ENCODE data around the gene LOXL1.
"Not testable (repeated sequence)": the region's sequence is repeated elsewhere in the genome, so short reads cannot be mapped to it uniquely, and the experiment has no call there.

The LOXL1 gene

DNA sequence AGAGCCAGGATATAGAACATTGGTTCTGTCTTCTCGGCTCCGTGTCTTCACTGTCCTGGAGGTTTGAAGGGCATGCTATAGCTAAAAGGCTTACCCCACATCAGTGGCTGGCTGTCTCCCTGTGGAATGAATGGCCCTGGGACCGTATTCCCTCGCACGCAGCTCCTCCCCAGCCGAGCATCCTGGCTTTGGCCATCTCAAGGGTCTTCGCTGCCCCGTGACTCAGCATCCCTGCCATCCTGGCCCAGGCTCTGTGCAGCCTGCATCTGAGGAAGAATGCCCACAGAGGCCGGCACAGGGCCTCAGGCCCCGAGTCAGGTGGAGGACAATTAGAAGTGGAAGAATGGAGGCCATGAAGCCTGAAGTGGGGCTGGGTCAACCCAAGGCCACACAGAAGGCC lies 11.0 kb downstream of the LOXL1 start:
- no peaks in the 10 kb centered on the region for H3K9me3 ChIP-seq (ENCODE audit: control insufficient read depth, insufficient read depth, low read length)
- H3K9ac ChIP-seq (ENCODE audit: low read depth, low read length): no peak overlapping the region
- H3K4me3 ChIP-seq (ENCODE audit: low read depth, low read length): no peak overlapping the region
- H3K27me3 ChIP-seq (ENCODE audit: control insufficient read depth, insufficient read depth, low read length): no peaks in the 10 kb centered on the region
- H3K36me3 ChIP-seq (ENCODE audit: control insufficient read depth, insufficient read depth, low read length): no peaks in the 10 kb centered on the region
- no peaks in the 10 kb centered on the region for H3K4me1 ChIP-seq (ENCODE audit: control insufficient read depth, insufficient read depth, low read length)

DNA sequence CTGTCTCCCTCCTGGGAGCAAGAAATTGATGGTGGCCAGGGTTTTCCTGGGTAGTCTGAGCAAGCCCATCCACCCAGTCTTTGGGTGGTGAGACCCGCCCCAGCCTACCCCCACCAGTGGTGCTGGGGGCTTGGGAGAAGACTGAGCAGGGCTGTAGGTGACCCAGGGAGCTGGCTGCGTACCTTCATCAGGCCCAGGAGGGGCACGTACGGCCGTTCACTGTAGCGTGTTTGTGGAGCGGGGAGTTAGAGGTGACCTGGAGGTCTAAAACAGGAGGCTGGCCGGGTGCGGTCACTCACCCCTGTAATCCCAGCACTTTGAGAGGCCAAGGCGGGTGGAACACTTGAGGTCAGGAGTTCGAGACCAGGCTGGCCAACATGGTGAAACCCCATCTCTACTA lies 11.5 kb downstream of the LOXL1 start:
- H3K4me1 ChIP-seq (ENCODE audit: control insufficient read depth, insufficient read depth, low read length): no peaks in the 10 kb centered on the region

DNA sequence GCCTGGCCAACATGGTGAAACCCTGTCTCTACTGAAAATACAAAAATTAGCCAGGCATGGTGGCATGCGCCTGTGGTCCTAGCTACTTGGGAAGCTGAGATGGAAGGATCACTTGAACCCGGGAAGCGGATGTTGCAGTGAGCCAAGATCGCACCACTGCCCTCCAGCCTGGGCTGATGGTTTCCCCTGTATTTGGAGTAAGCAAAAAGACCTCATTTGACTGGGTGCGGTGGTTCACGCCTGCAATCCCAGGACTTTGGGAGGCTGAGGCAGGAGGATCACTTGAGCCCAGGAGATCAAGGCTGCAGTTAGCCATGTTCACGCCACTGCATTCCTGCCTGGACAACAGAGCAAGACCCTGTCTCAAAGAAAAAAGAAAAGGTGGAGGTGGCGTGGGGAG lies 12.3 kb downstream of the LOXL1 start:
- H3K4me1 ChIP-seq (ENCODE audit: control insufficient read depth, insufficient read depth, low read length); H3K9ac ChIP-seq (ENCODE audit: low read depth, low read length); H3K9me3 ChIP-seq (ENCODE audit: control insufficient read depth, insufficient read depth, low read length); H3K4me3 ChIP-seq (ENCODE audit: low read depth, low read length); H3K27me3 ChIP-seq (ENCODE audit: control insufficient read depth, insufficient read depth, low read length); H3K36me3 ChIP-seq (ENCODE audit: control insufficient read depth, insufficient read depth, low read length): not testable (repeated sequence)

More for the DNA sequence above, 11.5 kb downstream of the LOXL1 start:
- Histone ChIP-seq H3K36me3 (ENCODE audit: control insufficient read depth, insufficient read depth, low read length) (no peaks in the 10 kb centered on the region), H3K4me3 (ENCODE audit: low read depth, low read length) (no peak overlapping the region), H3K9ac (ENCODE audit: low read depth, low read length) (no peak overlapping the region), H3K9me3 (ENCODE audit: control insufficient read depth, insufficient read depth, low read length) (no peaks in the 10 kb centered on the region), H3K27me3 (ENCODE audit: control insufficient read depth, insufficient read depth, low read length) (no peaks in the 10 kb centered on the region)

DNA sequence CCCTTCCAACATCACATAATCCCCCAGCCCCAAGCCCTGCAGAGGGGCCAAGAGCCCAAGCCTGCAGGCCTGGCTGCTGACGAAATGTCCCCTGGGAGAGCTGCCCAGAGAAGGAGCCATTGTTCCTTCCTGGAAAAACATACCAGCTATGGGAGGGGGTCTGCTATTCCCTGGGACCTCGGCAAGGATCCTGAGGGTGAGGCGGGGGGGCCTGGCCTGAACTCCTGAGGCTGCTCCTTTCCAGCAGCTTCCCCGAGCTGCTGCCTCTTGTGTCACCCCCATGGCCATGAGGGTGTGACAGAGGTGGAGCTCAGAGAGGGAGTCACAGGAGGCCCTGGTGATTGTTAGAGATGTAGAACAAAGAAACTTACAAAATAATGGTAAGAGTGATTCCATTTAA lies 12.9 kb downstream of the LOXL1 start:
- no peak overlapping the region for H3K9ac ChIP-seq (ENCODE audit: low read depth, low read length)
- no peaks in the 10 kb centered on the region for H3K36me3 ChIP-seq (ENCODE audit: control insufficient read depth, insufficient read depth, low read length)
- no peaks in the 10 kb centered on the region for H3K27me3 ChIP-seq (ENCODE audit: control insufficient read depth, insufficient read depth, low read length)
- no peak overlapping the region for H3K4me3 ChIP-seq (ENCODE audit: low read depth, low read length)
- no peaks in the 10 kb centered on the region for H3K4me1 ChIP-seq (ENCODE audit: control insufficient read depth, insufficient read depth, low read length)
- H3K9me3 ChIP-seq (ENCODE audit: control insufficient read depth, insufficient read depth, low read length): no peaks in the 10 kb centered on the region

DNA sequence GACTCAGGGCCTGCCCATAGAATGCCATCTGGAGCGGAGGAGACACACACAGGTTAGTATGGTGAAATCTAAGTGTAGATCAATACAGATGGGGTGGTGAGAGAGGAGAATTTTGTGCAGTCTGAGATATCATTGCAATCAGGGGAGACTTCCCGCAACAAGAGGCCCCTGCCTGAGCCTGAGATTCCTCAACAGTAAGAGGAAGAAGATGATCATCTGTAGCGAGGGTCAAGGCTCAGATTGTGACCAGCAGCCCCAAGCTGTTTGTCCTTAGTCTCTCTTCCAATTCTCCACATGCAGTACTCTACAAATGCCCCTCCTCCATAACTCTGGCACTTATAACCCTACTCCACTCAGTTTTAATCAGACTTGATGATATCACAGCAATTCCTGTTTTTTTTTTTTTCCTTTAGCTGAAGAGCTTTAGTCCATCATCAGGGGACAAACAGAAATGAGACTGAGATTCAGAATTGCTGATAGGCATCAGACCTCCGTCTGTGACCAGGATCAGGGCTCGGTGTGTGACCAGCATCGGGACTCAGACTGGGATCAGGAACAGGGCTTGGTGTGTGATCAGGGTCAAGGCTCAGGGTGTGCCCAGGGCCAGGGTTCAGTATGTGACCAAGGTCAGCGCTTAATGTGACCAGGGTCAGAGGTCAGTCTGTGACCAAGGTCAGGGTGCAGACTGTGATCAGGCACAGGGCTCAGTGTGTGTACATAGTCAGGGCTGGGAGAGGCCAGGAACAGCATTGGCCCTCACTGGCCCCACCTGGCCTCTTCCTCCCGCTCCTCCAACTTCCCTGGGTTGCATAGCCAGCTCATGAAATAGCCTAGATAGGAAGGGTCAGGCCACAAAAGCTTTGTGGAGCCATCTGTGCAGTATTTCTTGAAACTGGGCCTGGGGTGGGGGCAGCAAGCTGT lies 14.1 kb downstream of the LOXL1 start:
- Histone ChIP-seq H3K4me3 (ENCODE audit: low read depth, low read length) (no peak overlapping the region), H3K27me3 (ENCODE audit: control insufficient read depth, insufficient read depth, low read length) (no peaks in the 10 kb centered on the region), H3K9me3 (ENCODE audit: control insufficient read depth, insufficient read depth, low read length) (no peaks in the 10 kb centered on the region), H3K4me1 (ENCODE audit: control insufficient read depth, insufficient read depth, low read length) (no peaks in the 10 kb centered on the region), H3K9ac (ENCODE audit: low read depth, low read length) (no peak overlapping the region), H3K36me3 (ENCODE audit: control insufficient read depth, insufficient read depth, low read length) (no peaks in the 10 kb centered on the region)

DNA sequence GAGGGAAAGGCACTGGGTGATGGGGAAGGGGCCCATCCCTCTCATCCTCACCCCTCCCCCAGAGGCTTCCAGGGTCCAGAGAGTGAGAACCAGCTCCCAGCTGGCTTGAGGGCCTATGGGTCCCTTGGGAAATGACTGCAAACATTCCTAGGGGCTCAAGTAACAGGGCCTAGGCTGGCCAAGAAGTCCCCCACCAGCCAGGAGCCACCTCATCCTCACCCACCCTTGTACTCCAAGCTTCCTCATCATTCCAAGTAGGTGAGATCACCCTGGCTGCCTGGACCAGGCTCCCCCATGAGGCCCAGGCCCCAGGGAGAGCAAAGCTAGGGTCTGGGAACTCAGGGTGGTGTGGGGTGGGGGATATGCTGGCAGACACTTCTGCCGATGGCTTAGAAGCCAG lies 14.8 kb downstream of the LOXL1 start:
- Histone ChIP-seq H3K9ac (ENCODE audit: low read depth, low read length) (no peak overlapping the region), H3K9me3 (ENCODE audit: control insufficient read depth, insufficient read depth, low read length) (no peaks in the 10 kb centered on the region), H3K27me3 (ENCODE audit: control insufficient read depth, insufficient read depth, low read length) (no peaks in the 10 kb centered on the region), H3K4me1 (ENCODE audit: control insufficient read depth, insufficient read depth, low read length) (no peaks in the 10 kb centered on the region), H3K4me3 (ENCODE audit: low read depth, low read length) (no peak overlapping the region), H3K36me3 (ENCODE audit: control insufficient read depth, insufficient read depth, low read length) (no peaks in the 10 kb centered on the region)

DNA sequence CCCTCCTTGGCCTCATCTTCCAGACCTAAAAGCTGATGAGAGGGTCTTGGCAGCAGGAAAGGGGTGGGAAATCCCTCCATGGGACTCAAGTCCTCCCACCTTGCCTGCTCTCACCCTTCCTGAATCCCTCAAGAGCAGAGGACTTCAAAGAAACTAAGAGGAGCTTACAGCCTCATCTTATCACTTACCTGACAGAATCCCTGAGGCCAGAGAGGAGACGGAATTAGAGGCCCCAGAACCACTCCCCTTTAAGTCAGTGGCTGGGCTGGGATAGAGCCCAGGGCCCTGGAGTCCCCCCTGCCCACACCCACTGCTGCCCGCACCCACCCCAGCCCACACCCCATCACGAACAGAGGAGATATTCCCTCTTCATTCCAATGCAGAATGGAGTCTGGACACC lies 15.2 kb downstream of the LOXL1 start:
- H3K36me3 ChIP-seq (ENCODE audit: control insufficient read depth, insufficient read depth, low read length): no peaks in the 10 kb centered on the region
- H3K9ac ChIP-seq (ENCODE audit: low read depth, low read length): no peak overlapping the region
- no peak overlapping the region for H3K4me3 ChIP-seq (ENCODE audit: low read depth, low read length)
- no peaks in the 10 kb centered on the region for H3K27me3 ChIP-seq (ENCODE audit: control insufficient read depth, insufficient read depth, low read length)
- no peaks in the 10 kb centered on the region for H3K9me3 ChIP-seq (ENCODE audit: control insufficient read depth, insufficient read depth, low read length)
- no peaks in the 10 kb centered on the region for H3K4me1 ChIP-seq (ENCODE audit: control insufficient read depth, insufficient read depth, low read length)

DNA sequence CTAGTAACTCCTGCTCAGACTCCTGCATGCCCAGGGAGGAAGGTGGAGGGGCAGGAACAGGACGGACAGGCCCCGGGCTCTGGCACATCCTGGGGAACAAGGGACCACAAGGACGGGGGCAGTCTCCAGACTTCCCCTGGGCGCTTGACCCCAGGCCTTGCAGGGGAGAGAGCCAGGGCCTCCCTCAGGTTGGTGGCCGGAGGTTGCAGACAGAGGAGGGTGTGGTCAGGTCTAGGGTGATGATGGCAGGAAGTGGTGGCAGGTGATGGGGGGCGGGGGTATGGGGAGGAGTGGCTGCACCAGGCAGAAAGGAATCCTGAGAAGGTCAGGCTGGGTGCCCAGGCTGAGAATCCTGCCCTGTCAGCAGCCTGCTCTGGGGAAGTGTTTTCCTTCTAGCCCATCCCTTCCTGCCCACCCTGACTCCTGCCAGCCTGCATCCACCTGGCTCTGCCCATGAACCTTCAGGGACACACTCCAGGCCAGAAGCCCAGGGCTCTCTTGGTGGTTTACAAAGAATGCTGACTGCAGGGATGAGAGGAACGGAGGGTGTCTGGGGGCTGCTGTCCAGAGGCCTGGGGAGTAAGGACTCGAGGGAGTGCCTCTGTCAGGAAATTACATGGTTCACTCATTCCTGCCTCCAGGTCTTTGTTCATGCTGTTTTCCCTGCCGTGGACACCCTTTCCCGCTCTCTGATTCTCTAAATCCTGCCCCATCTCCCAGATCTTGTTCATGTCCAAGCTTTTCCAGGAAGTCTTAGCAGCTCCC lies 15.8 kb downstream of the LOXL1 start:
- H3K9me3 ChIP-seq (ENCODE audit: control insufficient read depth, insufficient read depth, low read length): no peaks in the 10 kb centered on the region
- H3K4me1 ChIP-seq (ENCODE audit: control insufficient read depth, insufficient read depth, low read length): no peaks in the 10 kb centered on the region
- no peak overlapping the region for H3K4me3 ChIP-seq (ENCODE audit: low read depth, low read length)
- no peaks in the 10 kb centered on the region for H3K36me3 ChIP-seq (ENCODE audit: control insufficient read depth, insufficient read depth, low read length)
- no peaks in the 10 kb centered on the region for H3K27me3 ChIP-seq (ENCODE audit: control insufficient read depth, insufficient read depth, low read length)
- H3K9ac ChIP-seq (ENCODE audit: low read depth, low read length): no peak overlapping the region

DNA sequence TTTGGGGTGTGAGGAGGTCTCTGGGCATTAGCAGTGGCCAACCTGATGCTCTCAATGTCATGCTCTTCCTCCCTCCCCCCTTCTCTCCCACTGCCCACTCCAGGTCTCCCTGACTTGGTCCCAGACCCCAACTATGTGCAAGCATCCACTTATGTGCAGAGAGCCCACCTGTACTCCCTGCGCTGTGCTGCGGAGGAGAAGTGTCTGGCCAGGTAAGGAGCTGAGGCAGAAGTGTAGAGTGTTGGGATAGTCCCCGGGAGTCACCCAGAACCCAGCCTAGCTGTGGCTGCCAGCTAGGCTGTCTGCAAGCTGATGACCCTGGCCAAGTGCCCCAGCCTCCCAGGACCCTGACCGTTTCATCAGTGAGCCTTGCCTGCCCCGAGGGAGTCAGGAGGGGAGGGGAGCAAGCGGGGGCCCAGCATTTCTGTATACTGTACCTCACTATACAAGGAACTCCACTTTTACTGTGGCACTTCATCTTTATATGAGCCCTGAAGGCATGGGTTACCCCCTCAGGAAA lies 16.5 kb downstream of the LOXL1 start:
- Histone ChIP-seq H3K9ac (ENCODE audit: low read depth, low read length) (no peak overlapping the region), H3K27me3 (ENCODE audit: control insufficient read depth, insufficient read depth, low read length) (no peaks in the 10 kb centered on the region), H3K4me3 (ENCODE audit: low read depth, low read length) (no peak overlapping the region), H3K4me1 (ENCODE audit: control insufficient read depth, insufficient read depth, low read length) (no peaks in the 10 kb centered on the region), H3K36me3 (ENCODE audit: control insufficient read depth, insufficient read depth, low read length) (no peaks in the 10 kb centered on the region), H3K9me3 (ENCODE audit: control insufficient read depth, insufficient read depth, low read length) (no peaks in the 10 kb centered on the region)

DNA sequence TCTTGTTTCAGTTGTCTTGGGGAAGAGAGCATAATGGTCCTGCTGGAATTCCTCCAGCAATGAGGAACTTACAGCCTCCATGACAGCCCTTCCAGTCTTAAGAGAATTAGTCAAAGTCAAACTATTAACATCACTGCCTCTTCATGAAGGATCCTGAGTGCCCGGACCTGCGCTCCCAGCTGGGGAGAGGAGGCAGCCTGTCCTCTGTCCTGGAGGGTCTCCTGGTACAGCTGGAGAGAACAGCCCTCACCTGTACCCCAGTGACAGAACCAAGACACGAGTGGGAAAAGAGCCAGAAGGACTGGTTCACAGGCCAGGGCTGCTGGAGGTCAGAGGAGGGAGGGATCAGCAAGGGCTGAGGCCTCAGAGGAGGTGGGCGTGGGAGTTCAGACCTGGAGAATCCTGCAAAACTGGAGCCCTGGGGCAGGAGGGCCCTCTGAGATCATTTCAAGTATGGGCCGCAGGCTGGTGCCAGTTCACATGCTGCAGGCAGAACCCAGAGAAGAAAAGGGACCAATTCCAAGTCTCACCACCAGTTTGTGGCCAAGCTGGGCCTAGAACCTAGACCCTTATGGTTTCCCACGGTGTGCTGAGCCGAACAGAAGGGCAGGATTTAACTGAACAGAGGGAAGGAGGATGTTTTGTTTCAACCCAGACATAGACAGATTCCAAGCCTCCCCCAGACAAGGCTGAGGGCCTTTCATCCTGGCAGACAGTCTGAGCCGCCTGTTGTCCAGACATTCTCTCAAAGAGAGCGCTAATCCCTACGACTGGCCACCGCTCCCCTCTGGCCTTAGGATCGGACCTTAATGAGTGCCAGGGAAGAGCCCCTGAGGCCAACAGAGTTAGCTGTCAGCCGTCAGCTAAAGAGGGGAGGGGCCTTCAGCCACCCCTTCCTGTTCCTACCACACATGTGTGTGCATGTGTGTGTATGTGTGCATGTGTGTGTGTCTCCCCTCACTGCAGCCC lies 18.2 kb downstream of the LOXL1 start:
- Histone ChIP-seq H3K4me3 (ENCODE audit: low read depth, low read length) (no peak overlapping the region), H3K9ac (ENCODE audit: low read depth, low read length) (no peak overlapping the region), H3K4me1 (ENCODE audit: control insufficient read depth, insufficient read depth, low read length) (no peaks in the 10 kb centered on the region), H3K9me3 (ENCODE audit: control insufficient read depth, insufficient read depth, low read length) (no peaks in the 10 kb centered on the region), H3K36me3 (ENCODE audit: control insufficient read depth, insufficient read depth, low read length) (no peaks in the 10 kb centered on the region), H3K27me3 (ENCODE audit: control insufficient read depth, insufficient read depth, low read length) (no peaks in the 10 kb centered on the region)

DNA sequence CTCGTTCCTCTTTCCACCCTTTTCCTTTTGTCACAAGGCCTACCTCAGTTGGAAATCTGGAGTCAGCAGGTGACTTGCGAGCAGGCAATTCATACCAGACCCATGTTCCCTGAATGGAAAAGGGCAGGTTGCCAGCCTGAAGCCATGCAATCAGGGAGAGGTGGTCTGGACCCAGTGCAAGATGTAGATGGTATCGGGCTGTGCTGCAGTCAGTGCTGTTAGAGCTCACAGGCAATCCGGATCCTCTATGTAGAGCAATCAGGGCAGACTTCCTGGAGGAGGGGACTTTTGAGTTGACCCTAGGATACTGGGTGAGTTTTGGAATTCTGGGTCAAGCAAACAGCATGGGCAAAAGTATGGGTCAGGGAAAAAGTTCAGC lies 18.9 kb downstream of the LOXL1 start:
- Histone ChIP-seq H3K27me3 (ENCODE audit: control insufficient read depth, insufficient read depth, low read length) (no peaks in the 10 kb centered on the region), H3K9me3 (ENCODE audit: control insufficient read depth, insufficient read depth, low read length) (no peaks in the 10 kb centered on the region), H3K36me3 (ENCODE audit: control insufficient read depth, insufficient read depth, low read length) (no peaks in the 10 kb centered on the region), H3K4me3 (ENCODE audit: low read depth, low read length) (no peak overlapping the region), H3K9ac (ENCODE audit: low read depth, low read length) (no peak overlapping the region), H3K4me1 (ENCODE audit: control insufficient read depth, insufficient read depth, low read length) (no peaks in the 10 kb centered on the region)
